ENCODE data around the gene ZMAT2. TPM values are rescaled to one million over a fixed set of nuclear protein-coding genes. Genes with fewer than 3 reads are reported as not detected.
A peak's percentile ranks its signal among the peaks of the same experiment; 100 is the strongest.
"Not testable (repeated sequence)": the region's sequence is repeated elsewhere in the genome, so short reads cannot be mapped to it uniquely, and the experiment has no call there.

Gene ZMAT2
- total RNA-seq, 2 donors from 2014 or later: 41.4 to 49.9 TPM

GRCh38 chr5:140694276-140694675 lies 6.0 kb upstream of the ZMAT2 start:
- intact Hi-C loops (cut with DNase I, micrococcal nuclease): no loop called here
- DNase-seq (no peak), ATAC-seq (no peak)

- no peak for ATAC-seq
- intact Hi-C loops (cut with DNase I, micrococcal nuclease): no loop called here
- no peak for DNase-seq
Observed at GRCh38 chr5:140696891-140697492, 3.3 kb upstream of the ZMAT2 start.

- DNase-seq (no peak), ATAC-seq (no peak)
- intact Hi-C loops (cut with DNase I, micrococcal nuclease): no loop called here
Observed at GRCh38 chr5:140707812-140708211, 7.6 kb downstream of the ZMAT2 start.

- ATAC-seq; DNase-seq; intact Hi-C loops (cut with DNase I, micrococcal nuclease): not testable (repeated sequence)
Observed at GRCh38 chr5:140708787-140709186, 8.5 kb downstream of the ZMAT2 start.

- intact Hi-C loops (cut with DNase I, micrococcal nuclease): no loop called here
- DNase-seq (peak; percentile 85 to 90), ATAC-seq (peak; percentile 84)
Observed at GRCh38 chr5:140710899-140711552, 10.8 kb downstream of the ZMAT2 start.

GRCh38 chr5:140711794-140712193 lies 11.5 kb downstream of the ZMAT2 start:
- intact Hi-C loops (cut with DNase I, micrococcal nuclease): no loop called here
- DNase-seq (no peak), ATAC-seq (no peak)

GRCh38 chr5:140713562-140714094 lies 13.4 kb downstream of the ZMAT2 start:
- intact Hi-C loops (cut with DNase I, micrococcal nuclease): no loop called here

GRCh38 chr5:140716238-140716637 lies 16.0 kb downstream of the ZMAT2 start:
- DNase-seq; ATAC-seq; intact Hi-C loops (cut with DNase I, micrococcal nuclease): not testable (repeated sequence)

More at GRCh38 chr5:140713562-140714094, 13.4 kb downstream of the ZMAT2 start:
- no peak for DNase-seq
- no peak for ATAC-seq

GRCh38 chr5:140718266-140718592 lies 18.0 kb downstream of the ZMAT2 start:
- DNase-seq (no peak), ATAC-seq (no peak)
- intact Hi-C loops (cut with DNase I, micrococcal nuclease): no loop called here

- intact Hi-C loops (cut with DNase I, micrococcal nuclease); ATAC-seq; DNase-seq: not testable (repeated sequence)
Observed at GRCh38 chr5:140720738-140721137, 20.5 kb downstream of the ZMAT2 start.

GRCh38 chr5:140721395-140721794 lies 21.1 kb downstream of the ZMAT2 start:
- ATAC-seq; intact Hi-C loops (cut with DNase I, micrococcal nuclease); DNase-seq: not testable (repeated sequence)

- peak in 1 of 2 donors; percentile 26 for DNase-seq
- intact Hi-C loops (cut with DNase I, micrococcal nuclease): no loop called here
- peak; percentile 68 for ATAC-seq
Observed at GRCh38 chr5:140725799-140726471, 25.7 kb downstream of the ZMAT2 start.

- ATAC-seq (no peak), DNase-seq (no peak)
- intact Hi-C loops (cut with DNase I, micrococcal nuclease): no loop called here
Observed at GRCh38 chr5:140733098-140733497, 32.9 kb downstream of the ZMAT2 start.

- DNase-seq (no peak), ATAC-seq (no peak)
- intact Hi-C loops (cut with DNase I, micrococcal nuclease): no loop called here
Observed at GRCh38 chr5:140734354-140734753, 34.1 kb downstream of the ZMAT2 start.

- no peak for ATAC-seq
- intact Hi-C loops (cut with DNase I, micrococcal nuclease): no loop called here
Observed at GRCh38 chr5:140737486-140737885, 37.2 kb downstream of the ZMAT2 start.

GRCh38 chr5:140741967-140742366 lies 41.7 kb downstream of the ZMAT2 start:
- no peak for DNase-seq
- intact Hi-C loops (cut with DNase I, micrococcal nuclease): no loop called here
- ATAC-seq: no peak

More at GRCh38 chr5:140737486-140737885, 37.2 kb downstream of the ZMAT2 start:
- DNase-seq: no peak

GRCh38 chr5:140753561-140753960 lies 53.3 kb downstream of the ZMAT2 start:
- intact Hi-C loops (cut with DNase I, micrococcal nuclease): no loop called here
- no peak for DNase-seq
- ATAC-seq: no peak

Measured in left colon (tissue), 2 donors.